Osteoblast (primary cell): ENCODE measurements around the gene DTHD1. TPM values are rescaled to one million over a fixed set of nuclear protein-coding genes. Genes with fewer than 3 reads are reported as not detected.

ENCODE experiments used
- DNase-seq: peaks from one replicate; pipeline ENCODE4 v3.0.0; 2011; ENCODE audit warnings: low spot score, mixed read lengths; ENCODE audit not compliant: insufficient read length; ENCODE audit errors: missing footprints
- H2AFZ ChIP-seq: 2 replicates; pipeline ENCODE4 v1.6.0; 2011; ENCODE audit warnings: mild to moderate bottlenecking, low read length
- H3K27ac ChIP-seq: 2 replicates; pipeline ENCODE4 v1.5.1; 2011; ENCODE audit warnings: mild to moderate bottlenecking, low read depth, low read length, moderate library complexity
- H3K27me3 ChIP-seq: 2 replicates; pipeline ENCODE4 v1.6.0; 2012; ENCODE audit warnings: mild to moderate bottlenecking, control low read depth, inconsistent platforms, low read length, moderate library complexity; ENCODE audit not compliant: insufficient read depth
- H3K36me3 ChIP-seq: 2 replicates; pipeline ENCODE4 v1.5.1; 2011; ENCODE audit warnings: mild to moderate bottlenecking, low read length, control low read depth, moderate library complexity; ENCODE audit not compliant: insufficient read depth
- H3K4me1 ChIP-seq: 2 replicates; pipeline ENCODE4 v1.5.1; 2011; ENCODE audit warnings: mild to moderate bottlenecking, low read length, control low read depth, moderate library complexity; ENCODE audit not compliant: insufficient read depth
- H3K4me2 ChIP-seq: 2 replicates; pipeline ENCODE4 v1.6.0; 2011; ENCODE audit warnings: mild to moderate bottlenecking, low read length; ENCODE audit not compliant: insufficient read depth
- H3K4me3 ChIP-seq: fragments of 200-600 bp; sonication (generic); 3 replicates; pipeline ENCODE4 v1.5.1; 2012; ENCODE audit warnings: mild to moderate bottlenecking, low read length, inconsistent platforms; ENCODE audit not compliant: insufficient read depth
- H3K79me2 ChIP-seq: 2 replicates; pipeline ENCODE4 v1.6.0; 2012; ENCODE audit warnings: mild to moderate bottlenecking, low read length, control low read depth, inconsistent platforms; ENCODE audit not compliant: insufficient read depth
- H3K9me3 ChIP-seq: 2 replicates; pipeline ENCODE4 v1.5.1; 2011; ENCODE audit warnings: low read depth, low read length, control low read depth
- H4K20me1 ChIP-seq: 2 replicates; pipeline ENCODE4 v1.6.0; 2012; ENCODE audit warnings: mild to moderate bottlenecking, low read length, control low read depth; ENCODE audit not compliant: insufficient read depth
- total RNA-seq: library from RNA; depleted of rRNA; stranded (reverse); fragments of >200 nt; gene quantifications from 2 replicates; pipeline ENCODE4 v1.2.3, GENCODE V29; 2012
- TF ChIP-seq, protein P1 (sequence below): IDR thresholded peaks from 2 replicates; pipeline ENCODE4 v1.5.1; 2011; ENCODE audit warnings: mild to moderate bottlenecking, low read depth, low read length, moderate library complexity; ENCODE audit errors: extremely low read depth

DTHD1 gene
- total RNA-seq, 1 donor: not detected

DNA sequence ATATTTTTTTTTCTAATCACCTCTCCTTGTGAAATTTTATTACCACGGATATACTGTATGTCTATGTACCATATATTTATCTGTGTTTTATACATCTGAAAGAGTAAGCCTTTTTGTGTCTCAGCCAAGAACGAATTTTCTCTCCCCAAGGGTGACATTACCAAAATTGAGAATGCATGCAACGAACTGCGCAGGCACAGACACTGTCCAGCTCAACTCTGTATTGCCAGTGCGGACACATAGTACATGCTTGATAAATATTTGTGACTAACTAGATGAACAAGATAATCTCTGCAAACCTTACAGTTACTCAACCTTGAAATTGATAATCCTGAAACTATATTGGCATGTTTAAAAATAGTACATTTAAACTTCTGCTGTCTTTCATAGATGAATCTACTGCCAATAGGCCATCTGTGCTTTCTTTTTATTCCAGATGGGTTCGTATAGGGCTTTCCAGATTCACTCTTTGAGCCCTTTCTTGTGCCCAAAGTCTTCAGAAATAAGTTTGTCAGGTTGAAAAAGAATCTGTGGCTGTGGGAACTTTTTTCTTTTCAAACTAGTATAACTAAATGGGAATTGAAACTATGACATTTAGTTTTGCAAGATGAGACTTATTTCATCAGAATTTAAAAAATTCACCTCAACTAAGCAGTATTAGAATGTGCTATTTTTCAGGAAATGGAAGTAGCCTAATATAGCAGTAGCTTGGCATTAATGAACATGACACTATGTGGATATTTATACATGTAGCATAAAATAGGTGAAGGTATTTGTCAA, 38.9 kb downstream of the DTHD1 start:
- Histone ChIP-seq H2AFZ (no peak overlapping the region), H3K4me3 (no peak overlapping the region), H3K4me1 (no peaks in the 10 kb centered on the region), H3K9me3 (peaks cover 3% of the 10 kb centered on the region), H3K27ac (no peak overlapping the region), H4K20me1 (no peaks in the 10 kb centered on the region), H3K4me2 (no peak overlapping the region), H3K79me2 (no peaks in the 10 kb centered on the region), H3K27me3 (no peaks in the 10 kb centered on the region), H3K36me3 (no peaks in the 10 kb centered on the region)
- TF ChIP-seq, protein P1, sequence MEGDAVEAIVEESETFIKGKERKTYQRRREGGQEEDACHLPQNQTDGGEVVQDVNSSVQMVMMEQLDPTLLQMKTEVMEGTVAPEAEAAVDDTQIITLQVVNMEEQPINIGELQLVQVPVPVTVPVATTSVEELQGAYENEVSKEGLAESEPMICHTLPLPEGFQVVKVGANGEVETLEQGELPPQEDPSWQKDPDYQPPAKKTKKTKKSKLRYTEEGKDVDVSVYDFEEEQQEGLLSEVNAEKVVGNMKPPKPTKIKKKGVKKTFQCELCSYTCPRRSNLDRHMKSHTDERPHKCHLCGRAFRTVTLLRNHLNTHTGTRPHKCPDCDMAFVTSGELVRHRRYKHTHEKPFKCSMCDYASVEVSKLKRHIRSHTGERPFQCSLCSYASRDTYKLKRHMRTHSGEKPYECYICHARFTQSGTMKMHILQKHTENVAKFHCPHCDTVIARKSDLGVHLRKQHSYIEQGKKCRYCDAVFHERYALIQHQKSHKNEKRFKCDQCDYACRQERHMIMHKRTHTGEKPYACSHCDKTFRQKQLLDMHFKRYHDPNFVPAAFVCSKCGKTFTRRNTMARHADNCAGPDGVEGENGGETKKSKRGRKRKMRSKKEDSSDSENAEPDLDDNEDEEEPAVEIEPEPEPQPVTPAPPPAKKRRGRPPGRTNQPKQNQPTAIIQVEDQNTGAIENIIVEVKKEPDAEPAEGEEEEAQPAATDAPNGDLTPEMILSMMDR: no peak
- DNase-seq: no peak

DNA sequence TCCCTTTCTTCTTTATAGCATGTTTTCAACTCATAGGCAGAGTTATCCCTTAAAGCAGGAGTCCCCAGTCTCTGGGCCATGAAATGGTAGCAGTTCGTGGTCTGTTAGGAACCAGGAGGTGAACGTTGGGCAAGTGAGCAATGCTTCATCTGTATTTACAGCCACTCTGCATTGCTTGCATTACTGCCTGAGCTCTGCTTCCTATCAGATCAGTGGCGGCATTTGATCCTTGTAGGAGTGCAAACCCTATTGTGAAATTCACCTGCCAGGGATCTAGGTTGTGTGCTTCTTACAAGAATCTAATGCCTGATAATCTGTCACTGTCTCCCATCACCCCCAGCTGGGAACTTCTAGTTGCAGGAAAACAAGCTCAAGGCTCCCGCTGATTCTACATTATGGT, 39.8 kb downstream of the DTHD1 start:
- Histone ChIP-seq H3K79me2 (no peaks in the 10 kb centered on the region), H3K4me3 (no peak overlapping the region), H3K36me3 (no peaks in the 10 kb centered on the region), H3K27me3 (no peaks in the 10 kb centered on the region), H3K9me3 (peaks cover 3% of the 10 kb centered on the region), H2AFZ (no peak overlapping the region), H3K27ac (no peak overlapping the region), H3K4me1 (no peaks in the 10 kb centered on the region), H4K20me1 (no peaks in the 10 kb centered on the region), H3K4me2 (no peak overlapping the region)
- DNase-seq: no peak
- TF ChIP-seq, protein P1: no peak

DNA sequence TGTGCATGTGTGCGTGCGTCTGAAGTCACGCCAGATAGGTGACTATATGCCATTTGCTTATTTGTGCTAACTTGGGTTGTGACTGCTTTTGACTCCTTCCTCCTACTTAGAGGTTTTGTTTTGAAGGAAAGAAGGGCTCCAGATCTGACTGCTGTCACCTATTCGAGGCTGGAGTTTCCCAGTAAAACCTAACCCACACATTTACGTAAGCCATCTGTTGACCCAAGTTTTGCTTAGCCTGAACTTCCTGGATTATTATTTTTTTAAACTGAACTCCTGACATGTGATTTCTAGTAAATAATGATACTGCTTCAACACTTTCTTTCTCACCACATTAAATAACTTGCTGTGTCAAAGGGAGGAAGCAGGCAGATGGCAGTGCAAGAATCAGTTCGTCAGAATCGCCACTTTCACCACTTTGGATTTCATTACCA, 41.5 kb downstream of the DTHD1 start:
- TF ChIP-seq, protein P1: no peak
- DNase-seq: no peak
- Histone ChIP-seq H3K4me1 (no peaks in the 10 kb centered on the region), H3K27me3 (no peaks in the 10 kb centered on the region), H2AFZ (no peak overlapping the region), H3K36me3 (no peaks in the 10 kb centered on the region), H4K20me1 (no peaks in the 10 kb centered on the region), H3K27ac (no peak overlapping the region), H3K79me2 (no peaks in the 10 kb centered on the region), H3K4me2 (no peak overlapping the region), H3K4me3 (no peak overlapping the region), H3K9me3 (peaks cover 3% of the 10 kb centered on the region)

DNA sequence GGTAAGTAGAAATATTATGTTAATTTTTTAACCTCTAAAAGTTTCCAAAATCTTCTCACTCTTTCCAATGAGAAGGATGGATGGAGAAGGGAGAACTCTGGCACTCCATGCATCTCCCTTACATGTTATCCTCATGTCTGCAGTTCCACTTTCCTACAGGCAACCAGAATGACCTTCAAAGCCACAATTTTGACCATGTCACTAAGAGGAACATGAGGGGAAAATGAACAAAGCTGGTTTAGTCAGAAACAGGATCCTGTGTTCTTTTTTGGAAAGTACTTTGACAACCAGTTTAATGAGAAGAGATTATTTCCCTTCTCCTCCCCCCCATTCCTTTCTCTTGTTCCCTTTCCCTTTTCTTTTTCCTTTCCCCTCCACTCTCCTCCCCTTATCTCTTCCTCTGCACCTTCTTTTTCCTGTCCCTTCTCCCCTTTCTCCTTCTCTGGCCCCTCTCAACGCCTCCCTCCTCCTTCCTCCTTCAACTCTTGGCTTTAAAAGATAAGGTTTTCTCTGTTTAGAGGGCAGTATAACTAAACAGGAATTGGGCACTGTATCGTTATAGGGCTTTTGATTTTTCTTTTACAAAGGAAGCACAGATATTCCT, 42.5 kb downstream of the DTHD1 start:
- Histone ChIP-seq H3K79me2 (no peaks in the 10 kb centered on the region), H3K27ac (no peak overlapping the region), H3K4me3 (no peak overlapping the region), H3K9me3 (peaks cover 3% of the 10 kb centered on the region), H3K4me2 (no peak overlapping the region), H4K20me1 (no peaks in the 10 kb centered on the region), H3K4me1 (no peaks in the 10 kb centered on the region), H2AFZ (no peak overlapping the region), H3K27me3 (no peaks in the 10 kb centered on the region), H3K36me3 (no peaks in the 10 kb centered on the region)
- DNase-seq: no peak
- TF ChIP-seq, protein P1: no peak
